HepG2 (cell line): ENCODE results near the gene GCNT4. TPM values are rescaled to one million over a fixed set of nuclear protein-coding genes. Genes with fewer than 3 reads are reported as not detected.
A peak's percentile ranks its signal among the peaks of the same experiment; 100 is the strongest.

Experiments used
- CEBPB ChIP-seq: IDR thresholded peaks from 2 replicates; pipeline ENCODE4 v1.6.1; 2011; ENCODE audit warnings: low read depth, low read length, improper control_type of control experiment, borderline replicate concordance
- IRF2 ChIP-seq: IDR thresholded peaks from 2 replicates; pipeline ENCODE4 v1.6.1; 2018; ENCODE audit warnings: missing genetic modification reagents, missing compliant biosample characterization
- KLF15 ChIP-seq: sonication (generic); formaldehyde crosslinking; IDR thresholded peaks from 2 replicates; pipeline ENCODE4 v1.8.1; 2023; ENCODE audit warnings: borderline replicate concordance, mild to moderate bottlenecking, inconsistent platforms, missing genetic modification reagents, mixed read lengths
- MED13 ChIP-seq: sonication (generic); formaldehyde crosslinking; IDR thresholded peaks from 2 replicates; pipeline ENCODE4 v1.5.0; 2020; ENCODE audit warnings: missing genetic modification reagents
- PPARG ChIP-seq: conservative IDR thresholded peaks from 2 replicates; pipeline ENCODE4 v1.6.1; 2016; ENCODE audit warnings: missing biosample characterization, missing genetic modification reagents
- ZBTB20 ChIP-seq: sonication (generic); formaldehyde crosslinking; IDR thresholded peaks from 2 replicates; pipeline ENCODE4 v1.8.1; 2023; ENCODE audit warnings: missing genetic modification reagents, low read depth, mild to moderate bottlenecking, borderline replicate concordance
- ZBTB21 ChIP-seq: sonication (generic); formaldehyde crosslinking; IDR thresholded peaks from 2 replicates; pipeline ENCODE4 v1.4.0; 2020; ENCODE audit warnings: missing genetic modification reagents
- ZNF124 ChIP-seq: sonication (generic); formaldehyde crosslinking; IDR thresholded peaks from 2 replicates; pipeline ENCODE4 v1.4.0; 2020; ENCODE audit warnings: missing genetic modification reagents
- ZNF260 ChIP-seq: sonication (generic); formaldehyde crosslinking; IDR thresholded peaks from 2 replicates; pipeline ENCODE4 v1.4.0; 2020; ENCODE audit warnings: missing genetic modification reagents, low read depth, mild to moderate bottlenecking, borderline replicate concordance
- ZNF329 ChIP-seq: sonication (generic); formaldehyde crosslinking; IDR thresholded peaks from 2 replicates; pipeline ENCODE4 v1.9.0; 2021; ENCODE audit warnings: low read depth, mild to moderate bottlenecking, missing genetic modification reagents
- ZNF367 ChIP-seq: sonication (generic); formaldehyde crosslinking; IDR thresholded peaks from 2 replicates; pipeline ENCODE4 v1.4.0; 2020; ENCODE audit warnings: missing genetic modification reagents, borderline replicate concordance
- ZNF432 ChIP-seq: sonication (generic); formaldehyde crosslinking; IDR thresholded peaks from 2 replicates; pipeline ENCODE4 v1.5.0; 2020; ENCODE audit warnings: missing genetic modification reagents, mild to moderate bottlenecking, borderline replicate concordance
- ZNF468 ChIP-seq: sonication (generic); formaldehyde crosslinking; IDR thresholded peaks from 2 replicates; pipeline ENCODE4 v1.8.0; 2022; ENCODE audit warnings: mild to moderate bottlenecking, moderate library complexity, missing genetic modification reagents
- ZNF619 ChIP-seq: sonication (generic); formaldehyde crosslinking; IDR thresholded peaks from 2 replicates; pipeline ENCODE4 v1.4.0; 2020; ENCODE audit warnings: mild to moderate bottlenecking, missing genetic modification reagents
- ZNF713 ChIP-seq: sonication (generic); formaldehyde crosslinking; IDR thresholded peaks from 2 replicates; pipeline ENCODE4 v1.4.0; 2020; ENCODE audit warnings: mild to moderate bottlenecking, missing genetic modification reagents
- ZNF720 ChIP-seq: sonication (generic); formaldehyde crosslinking; IDR thresholded peaks from 2 replicates; pipeline ENCODE4 v1.4.0; 2020; ENCODE audit warnings: missing genetic modification reagents
- ZNF772 ChIP-seq: sonication (generic); formaldehyde crosslinking; IDR thresholded peaks from 2 replicates; pipeline ENCODE4 v1.5.0; 2020; ENCODE audit warnings: mild to moderate bottlenecking, missing genetic modification reagents
- ZNF781 ChIP-seq: sonication (generic); formaldehyde crosslinking; IDR thresholded peaks from 2 replicates; pipeline ENCODE4 v1.5.1; 2020; ENCODE audit warnings: borderline replicate concordance, mild to moderate bottlenecking, missing genetic modification reagents; ENCODE audit errors: not compliant biosample characterization
- polyA plus RNA-seq, 8 experiments: library from polyadenylated mRNA; depleted of rRNA in 3 of 8; stranded (reverse) in 7 of 8; unstranded in 1 of 8; fragments of >200 nt; fragmentation: Illumina TruSeq in 4 of 8; extraction: Trizol in 4 of 8; gene quantifications; 2 replicates each; pipeline versions ENCODE4 v1.2.1 to v1.2.3, GENCODE V29; 2011 to 2016; ENCODE audit warnings: low read depth in 4 of 8, missing spikeins in 1 of 8, mixed read lengths in 1 of 8; ENCODE audit not compliant: insufficient read depth in 1 of 8
- total RNA-seq, 5 experiments: library from RNA; depleted of rRNA; stranded (reverse); fragments of >200 nt; fragmentation: Illumina TruSeq; extraction: Trizol; gene quantifications; 2 replicates each; pipeline ENCODE4 v1.2.3, GENCODE V29; 2016; ENCODE audit warnings: low read depth in 1 of 5
- TF ChIP-seq, protein P1 (sequence below): sonication (generic); formaldehyde crosslinking; IDR thresholded peaks from 2 replicates; pipeline ENCODE4 v1.4.0; 2020; ENCODE audit warnings: missing genetic modification reagents
- TF ChIP-seq, protein P2 (sequence below): sonication (generic); formaldehyde crosslinking; IDR thresholded peaks from 2 replicates; pipeline ENCODE4 v1.8.0; 2022; ENCODE audit warnings: low read depth, missing genetic modification reagents
- TF ChIP-seq, protein P3 (sequence below), 2 experiments: sonication (generic) in 1 of 2; formaldehyde crosslinking in 1 of 2; IDR thresholded peaks; 2 replicates each; pipeline versions ENCODE4 v1.5.1 to v1.6.1; 2011 to 2020; ENCODE audit warnings: borderline replicate concordance in 1 of 2, low read depth in 1 of 2, low read length in 1 of 2, mild to moderate bottlenecking in 1 of 2, missing genetic modification reagents in 1 of 2, moderate library complexity in 1 of 2

Gene GCNT4
- total and polyA plus RNA-seq, 2 of the 13 experiments (the other 11 are each of a cell fraction or from before 2014, with no cell fraction given) = 0.22 to 0.38 TPM

DNA sequence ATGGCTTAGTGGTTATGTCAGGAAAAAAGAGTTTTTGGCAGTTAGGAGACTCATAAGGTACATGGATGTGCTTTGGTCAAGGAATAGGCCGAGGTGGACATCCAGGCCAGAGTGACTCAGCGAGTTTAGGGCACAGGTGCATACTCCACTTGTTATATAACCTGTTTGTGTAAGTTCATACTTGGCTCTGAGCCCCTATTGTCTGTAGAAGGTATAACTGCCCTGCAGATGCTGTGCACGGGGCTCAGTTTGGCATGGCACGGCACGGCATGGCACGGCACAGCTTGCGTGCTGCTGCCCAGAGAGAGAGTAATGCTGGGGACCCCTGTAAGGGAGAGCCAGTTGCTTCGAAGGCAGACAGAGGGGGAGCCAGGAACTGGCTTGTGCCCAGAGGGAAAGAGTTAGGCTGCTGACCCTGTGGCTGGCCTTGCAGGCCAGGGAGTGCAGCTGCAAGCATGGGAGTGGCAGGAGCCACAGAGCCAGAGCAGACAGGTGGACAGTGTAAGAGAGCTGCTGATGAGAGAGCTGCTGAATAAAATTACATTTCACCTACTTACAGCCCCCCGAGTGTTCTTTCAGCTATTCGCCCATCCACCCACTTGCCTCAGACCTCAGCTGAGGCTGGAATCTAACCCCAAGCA lies 32.2 kb downstream of the GCNT4 start (continued):
- TF ChIP-seq, protein P1, sequence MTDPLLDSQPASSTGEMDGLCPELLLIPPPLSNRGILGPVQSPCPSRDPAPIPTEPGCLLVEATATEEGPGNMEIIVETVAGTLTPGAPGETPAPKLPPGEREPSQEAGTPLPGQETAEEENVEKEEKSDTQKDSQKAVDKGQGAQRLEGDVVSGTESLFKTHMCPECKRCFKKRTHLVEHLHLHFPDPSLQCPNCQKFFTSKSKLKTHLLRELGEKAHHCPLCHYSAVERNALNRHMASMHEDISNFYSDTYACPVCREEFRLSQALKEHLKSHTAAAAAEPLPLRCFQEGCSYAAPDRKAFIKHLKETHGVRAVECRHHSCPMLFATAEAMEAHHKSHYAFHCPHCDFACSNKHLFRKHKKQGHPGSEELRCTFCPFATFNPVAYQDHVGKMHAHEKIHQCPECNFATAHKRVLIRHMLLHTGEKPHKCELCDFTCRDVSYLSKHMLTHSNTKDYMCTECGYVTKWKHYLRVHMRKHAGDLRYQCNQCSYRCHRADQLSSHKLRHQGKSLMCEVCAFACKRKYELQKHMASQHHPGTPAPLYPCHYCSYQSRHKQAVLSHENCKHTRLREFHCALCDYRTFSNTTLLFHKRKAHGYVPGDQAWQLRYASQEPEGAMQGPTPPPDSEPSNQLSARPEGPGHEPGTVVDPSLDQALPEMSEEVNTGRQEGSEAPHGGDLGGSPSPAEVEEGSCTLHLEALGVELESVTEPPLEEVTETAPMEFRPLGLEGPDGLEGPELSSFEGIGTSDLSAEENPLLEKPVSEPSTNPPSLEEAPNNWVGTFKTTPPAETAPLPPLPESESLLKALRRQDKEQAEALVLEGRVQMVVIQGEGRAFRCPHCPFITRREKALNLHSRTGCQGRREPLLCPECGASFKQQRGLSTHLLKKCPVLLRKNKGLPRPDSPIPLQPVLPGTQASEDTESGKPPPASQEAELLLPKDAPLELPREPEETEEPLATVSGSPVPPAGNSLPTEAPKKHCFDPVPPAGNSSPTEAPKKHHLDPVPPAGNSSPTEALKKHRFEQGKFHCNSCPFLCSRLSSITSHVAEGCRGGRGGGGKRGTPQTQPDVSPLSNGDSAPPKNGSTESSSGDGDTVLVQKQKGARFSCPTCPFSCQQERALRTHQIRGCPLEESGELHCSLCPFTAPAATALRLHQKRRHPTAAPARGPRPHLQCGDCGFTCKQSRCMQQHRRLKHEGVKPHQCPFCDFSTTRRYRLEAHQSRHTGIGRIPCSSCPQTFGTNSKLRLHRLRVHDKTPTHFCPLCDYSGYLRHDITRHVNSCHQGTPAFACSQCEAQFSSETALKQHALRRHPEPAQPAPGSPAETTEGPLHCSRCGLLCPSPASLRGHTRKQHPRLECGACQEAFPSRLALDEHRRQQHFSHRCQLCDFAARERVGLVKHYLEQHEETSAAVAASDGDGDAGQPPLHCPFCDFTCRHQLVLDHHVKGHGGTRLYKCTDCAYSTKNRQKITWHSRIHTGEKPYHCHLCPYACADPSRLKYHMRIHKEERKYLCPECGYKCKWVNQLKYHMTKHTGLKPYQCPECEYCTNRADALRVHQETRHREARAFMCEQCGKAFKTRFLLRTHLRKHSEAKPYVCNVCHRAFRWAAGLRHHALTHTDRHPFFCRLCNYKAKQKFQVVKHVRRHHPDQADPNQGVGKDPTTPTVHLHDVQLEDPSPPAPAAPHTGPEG = no peak
- TF ChIP-seq ZBTB21 (CRISPR knock-in tag) (no peak), ZNF772 (CRISPR knock-in tag) (no peak), ZNF367 (CRISPR knock-in tag) (no peak), ZNF619 (CRISPR knock-in tag) (0 out of 2 replicates have a peak, but pooled peaks have one; percentile 52), PPARG (CRISPR knock-in tag) (0 out of 2 replicates have a peak, but pooled peaks have one; percentile 20), ZNF260 (CRISPR knock-in tag) (no peak), IRF2 (peak; percentile 32; the same call in 1 of the 2 replicates), MED13 (CRISPR knock-in tag) (no peak), CEBPB (no peak), ZNF713 (CRISPR knock-in tag) (no peak), ZNF781 (no peak), ZNF329 (CRISPR knock-in tag) (no peak), ZNF720 (CRISPR knock-in tag) (no peak), ZNF468 (no peak), ZNF432 (CRISPR knock-in tag) (no peak), ZNF124 (CRISPR knock-in tag) (0 out of 2 replicates have a peak, but pooled peaks have one; percentile 36), ZBTB20 (CRISPR knock-in tag) (no peak), KLF15 (CRISPR knock-in tag) (no peak)
- TF ChIP-seq, protein P2, sequence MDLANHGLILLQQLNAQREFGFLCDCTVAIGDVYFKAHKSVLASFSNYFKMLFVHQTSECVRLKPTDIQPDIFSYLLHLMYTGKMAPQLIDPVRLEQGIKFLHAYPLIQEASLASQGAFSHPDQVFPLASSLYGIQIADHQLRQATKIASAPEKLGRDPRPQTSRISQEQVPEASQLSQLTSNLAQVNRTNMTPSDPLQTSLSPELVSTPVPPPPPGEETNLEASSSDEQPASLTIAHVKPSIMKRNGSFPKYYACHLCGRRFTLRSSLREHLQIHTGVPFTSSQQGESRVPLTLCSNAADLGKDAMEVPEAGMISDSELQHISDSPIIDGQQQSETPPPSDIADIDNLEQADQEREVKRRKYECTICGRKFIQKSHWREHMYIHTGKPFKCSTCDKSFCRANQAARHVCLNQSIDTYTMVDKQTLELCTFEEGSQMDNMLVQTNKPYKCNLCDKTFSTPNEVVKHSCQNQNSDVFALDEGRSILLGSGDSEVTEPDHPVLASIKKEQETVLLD (CRISPR knock-in tag) = no peak
- TF ChIP-seq, protein P3, sequence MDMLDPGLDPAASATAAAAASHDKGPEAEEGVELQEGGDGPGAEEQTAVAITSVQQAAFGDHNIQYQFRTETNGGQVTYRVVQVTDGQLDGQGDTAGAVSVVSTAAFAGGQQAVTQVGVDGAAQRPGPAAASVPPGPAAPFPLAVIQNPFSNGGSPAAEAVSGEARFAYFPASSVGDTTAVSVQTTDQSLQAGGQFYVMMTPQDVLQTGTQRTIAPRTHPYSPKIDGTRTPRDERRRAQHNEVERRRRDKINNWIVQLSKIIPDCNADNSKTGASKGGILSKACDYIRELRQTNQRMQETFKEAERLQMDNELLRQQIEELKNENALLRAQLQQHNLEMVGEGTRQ (IDR thresholded peaks at IDR 0.05; ENCODE audit: low read depth, low read length) = no peak
- TF ChIP-seq, protein P3 (CRISPR knock-in tag; IDR thresholded peaks at IDR 0.05; ENCODE audit: borderline replicate concordance) = no peak
